Ishikawa (cell line): Measurements from ENCODE around the gene APOD.
A peak's percentile ranks its signal among the peaks of the same experiment; 100 is the strongest.

Experiments
- CEBPB ChIP-seq: IDR thresholded peaks from 2 replicates; pipeline ENCODE4 v1.6.1; 2012
- CREB1 ChIP-seq: IDR thresholded peaks from 2 replicates; pipeline ENCODE4 v1.6.1; 2012; ENCODE audit warnings: low read depth
- EGR1 ChIP-seq: IDR thresholded peaks from 2 replicates; pipeline ENCODE4 v1.6.1; 2012
- EP300 ChIP-seq: IDR thresholded peaks from 2 replicates; pipeline ENCODE4 v1.6.1; 2012; ENCODE audit warnings: borderline replicate concordance
- FOXM1 ChIP-seq: IDR thresholded peaks from 2 replicates; pipeline ENCODE4 v1.6.1; 2012; ENCODE audit warnings: low read depth, borderline replicate concordance
- NFIC ChIP-seq: IDR thresholded peaks from 2 replicates; pipeline ENCODE4 v1.6.1; 2012
- RAD21 ChIP-seq: IDR thresholded peaks from 2 replicates; pipeline ENCODE4 v1.6.1; 2012; ENCODE audit warnings: low read depth
- TAF1 ChIP-seq: IDR thresholded peaks from 2 replicates; pipeline ENCODE4 v1.6.1; 2012; ENCODE audit warnings: low read depth, mild to moderate bottlenecking
- TCF12 ChIP-seq: IDR thresholded peaks from 2 replicates; pipeline ENCODE4 v1.6.1; 2012; ENCODE audit warnings: low read depth
- TEAD4 ChIP-seq: IDR thresholded peaks from 2 replicates; pipeline ENCODE4 v1.6.1; 2012
- YY1 ChIP-seq: IDR thresholded peaks from 2 replicates; pipeline ENCODE4 v1.6.1; 2012; ENCODE audit warnings: low read depth
- ZBTB7A ChIP-seq: IDR thresholded peaks from 2 replicates; pipeline ENCODE4 v1.6.1; 2012; ENCODE audit warnings: low read depth
- TF ChIP-seq, protein P1 (sequence below): IDR thresholded peaks from 2 replicates; pipeline ENCODE4 v1.6.1; 2012
- TF ChIP-seq, protein P2 (sequence below): IDR thresholded peaks from 2 replicates; pipeline ENCODE4 v1.6.1; 2012
- TF ChIP-seq, protein P3 (sequence below): IDR thresholded peaks from 2 replicates; pipeline ENCODE4 v1.6.1; 2012; ENCODE audit warnings: low read depth, mild to moderate bottlenecking

APOD gene

GRCh38 chr3:195583831-195584542, at the start of gene APOD:
Gene APOD (minus strand): TSS chr3:195583940. CDS start chr3:195579461, 4,479 bp downstream.
- TF ChIP-seq, protein P1, sequence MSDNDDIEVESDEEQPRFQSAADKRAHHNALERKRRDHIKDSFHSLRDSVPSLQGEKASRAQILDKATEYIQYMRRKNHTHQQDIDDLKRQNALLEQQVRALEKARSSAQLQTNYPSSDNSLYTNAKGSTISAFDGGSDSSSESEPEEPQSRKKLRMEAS: no peak
- TF ChIP-seq RAD21: no peak
- no peak for TF ChIP-seq EGR1
- no peak for TF ChIP-seq EP300
- no peak for TF ChIP-seq CEBPB
- no peak for TF ChIP-seq TCF12
- no peak for TF ChIP-seq FOXM1
- no peak for TF ChIP-seq CREB1
- TF ChIP-seq, protein P2, sequence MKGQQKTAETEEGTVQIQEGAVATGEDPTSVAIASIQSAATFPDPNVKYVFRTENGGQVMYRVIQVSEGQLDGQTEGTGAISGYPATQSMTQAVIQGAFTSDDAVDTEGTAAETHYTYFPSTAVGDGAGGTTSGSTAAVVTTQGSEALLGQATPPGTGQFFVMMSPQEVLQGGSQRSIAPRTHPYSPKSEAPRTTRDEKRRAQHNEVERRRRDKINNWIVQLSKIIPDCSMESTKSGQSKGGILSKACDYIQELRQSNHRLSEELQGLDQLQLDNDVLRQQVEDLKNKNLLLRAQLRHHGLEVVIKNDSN: no peak
- TF ChIP-seq, protein P3, sequence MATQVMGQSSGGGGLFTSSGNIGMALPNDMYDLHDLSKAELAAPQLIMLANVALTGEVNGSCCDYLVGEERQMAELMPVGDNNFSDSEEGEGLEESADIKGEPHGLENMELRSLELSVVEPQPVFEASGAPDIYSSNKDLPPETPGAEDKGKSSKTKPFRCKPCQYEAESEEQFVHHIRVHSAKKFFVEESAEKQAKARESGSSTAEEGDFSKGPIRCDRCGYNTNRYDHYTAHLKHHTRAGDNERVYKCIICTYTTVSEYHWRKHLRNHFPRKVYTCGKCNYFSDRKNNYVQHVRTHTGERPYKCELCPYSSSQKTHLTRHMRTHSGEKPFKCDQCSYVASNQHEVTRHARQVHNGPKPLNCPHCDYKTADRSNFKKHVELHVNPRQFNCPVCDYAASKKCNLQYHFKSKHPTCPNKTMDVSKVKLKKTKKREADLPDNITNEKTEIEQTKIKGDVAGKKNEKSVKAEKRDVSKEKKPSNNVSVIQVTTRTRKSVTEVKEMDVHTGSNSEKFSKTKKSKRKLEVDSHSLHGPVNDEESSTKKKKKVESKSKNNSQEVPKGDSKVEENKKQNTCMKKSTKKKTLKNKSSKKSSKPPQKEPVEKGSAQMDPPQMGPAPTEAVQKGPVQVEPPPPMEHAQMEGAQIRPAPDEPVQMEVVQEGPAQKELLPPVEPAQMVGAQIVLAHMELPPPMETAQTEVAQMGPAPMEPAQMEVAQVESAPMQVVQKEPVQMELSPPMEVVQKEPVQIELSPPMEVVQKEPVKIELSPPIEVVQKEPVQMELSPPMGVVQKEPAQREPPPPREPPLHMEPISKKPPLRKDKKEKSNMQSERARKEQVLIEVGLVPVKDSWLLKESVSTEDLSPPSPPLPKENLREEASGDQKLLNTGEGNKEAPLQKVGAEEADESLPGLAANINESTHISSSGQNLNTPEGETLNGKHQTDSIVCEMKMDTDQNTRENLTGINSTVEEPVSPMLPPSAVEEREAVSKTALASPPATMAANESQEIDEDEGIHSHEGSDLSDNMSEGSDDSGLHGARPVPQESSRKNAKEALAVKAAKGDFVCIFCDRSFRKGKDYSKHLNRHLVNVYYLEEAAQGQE: no peak
- TF ChIP-seq ZBTB7A: no peak
- TF ChIP-seq NFIC: no peak
- no peak for TF ChIP-seq TAF1
- no peak for TF ChIP-seq YY1
- no peak for TF ChIP-seq TEAD4

GRCh38 chr3:195616681-195617080, 32.9 kb upstream of the APOD start:
- TF ChIP-seq EGR1 (no peak), FOXM1 (no peak), NFIC (no peak), TCF12 (no peak), TEAD4 (no peak), CEBPB (no peak), YY1 (no peak), ZBTB7A (no peak), CREB1 (no peak), EP300 (no peak), RAD21 (no peak), TAF1 (no peak)
- TF ChIP-seq, protein P2: no peak
- TF ChIP-seq, protein P1: no peak
- TF ChIP-seq, protein P3: no peak

DNA sequence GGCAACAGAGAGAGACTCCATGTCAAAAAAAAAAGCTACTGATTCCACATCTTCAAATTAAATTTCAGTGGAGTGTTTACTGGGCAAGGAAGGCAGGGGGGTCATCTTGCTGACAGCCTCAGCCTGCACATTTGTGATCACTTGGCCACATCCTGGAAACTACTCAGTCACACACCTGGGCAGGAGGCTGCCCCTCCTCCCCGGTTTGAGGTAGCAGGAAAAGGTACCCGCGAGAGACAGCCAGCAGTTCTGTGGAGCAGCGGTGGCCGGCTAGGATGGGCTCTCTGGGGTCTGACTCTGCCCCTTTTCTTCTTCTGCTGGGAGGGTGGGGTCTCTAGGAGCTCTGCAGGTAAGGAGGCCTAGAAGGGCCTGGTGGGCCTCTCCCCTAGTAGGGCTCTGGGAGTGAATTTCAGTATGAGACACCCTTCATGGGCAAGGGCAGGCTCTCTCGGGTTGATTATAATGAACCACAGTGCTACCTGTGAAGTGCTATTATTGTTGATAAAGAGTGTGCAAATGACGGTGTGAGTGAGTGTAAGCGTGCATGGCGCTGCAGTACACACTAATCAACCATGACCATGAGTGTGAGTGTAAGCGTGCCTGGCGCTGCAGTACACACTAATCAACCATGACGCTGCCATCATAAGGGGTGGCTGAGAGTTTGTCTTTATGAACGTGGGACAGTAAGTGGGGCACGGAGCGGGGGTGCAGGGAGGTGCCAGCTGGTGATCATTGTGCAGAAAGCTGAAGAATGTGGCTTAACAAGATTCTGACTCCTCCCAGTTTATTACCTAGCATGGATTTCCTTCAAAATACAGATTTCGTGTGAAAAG, 31.1 kb upstream of the APOD start:
- TF ChIP-seq, protein P1: peak; percentile 56

DNA sequence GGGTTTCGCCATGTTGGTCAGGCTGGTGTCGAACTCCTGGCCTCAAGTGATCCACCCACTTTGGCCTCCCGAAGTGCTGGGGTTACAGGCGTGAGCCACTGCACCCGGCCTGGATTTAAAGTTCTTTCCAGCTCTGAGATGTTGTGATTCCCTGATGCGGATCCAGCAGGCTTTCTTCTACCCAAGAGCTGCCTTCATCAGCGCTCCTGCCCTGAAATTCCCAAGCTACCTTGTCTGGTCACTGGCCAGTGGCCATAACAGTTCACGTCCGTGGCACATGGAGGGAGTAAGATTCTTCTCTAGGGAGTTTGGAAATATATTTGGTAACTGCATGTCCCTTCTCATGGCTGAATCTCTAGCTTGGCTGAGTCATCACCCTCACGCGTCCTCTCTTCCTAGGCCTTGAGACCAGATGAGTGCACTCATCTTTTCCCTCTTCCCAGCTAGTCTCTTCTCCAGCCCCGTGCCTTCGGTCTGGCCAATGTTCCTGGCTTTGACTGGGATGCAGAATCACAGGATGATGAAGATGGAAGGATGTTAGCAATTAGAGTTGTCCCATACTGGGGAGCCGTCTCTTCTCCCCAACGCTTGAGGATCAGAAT, 29.8 kb upstream of the APOD start:
- TF ChIP-seq FOXM1 (no peak), TAF1 (no peak), YY1 (no peak), TCF12 (no peak), EGR1 (no peak), RAD21 (no peak), ZBTB7A (no peak), TEAD4 (no peak), EP300 (no peak), NFIC (no peak)
- TF ChIP-seq, protein P3: no peak
- TF ChIP-seq, protein P1: no peak
